Activated T-helper 2 cell treated with anti-CD3 and anti-CD28 coated beads, Interferon-gamma antibody, Interleukin-2, Interleukin-4, amounts not matched to agents 10 μg/mL and 5 μg/mL and 100 μg/mL, durations not matched to agents 14 hours and 24 hours and 36 hours (primary cell): ENCODE measurements around the gene MAP3K20. TPM values are rescaled to one million over a fixed set of nuclear protein-coding genes. Genes with fewer than 3 reads are reported as not detected.
A peak's percentile ranks its signal among the peaks of the same experiment; 100 is the strongest.

Source experiments
- DNase-seq: peaks from one replicate; pipeline ENCODE4 v3.0.0; 2021; ENCODE audit warnings: low spot score
- H3K27ac Mint-ChIP-seq: one replicate; pipeline ENCODE4 v1.8.0; 2021; ENCODE audit warnings: mixed read lengths
- H3K27me3 Mint-ChIP-seq: one replicate; pipeline ENCODE4 v1.8.0; 2021; ENCODE audit warnings: low read depth, mixed read lengths
- H3K36me3 Mint-ChIP-seq: one replicate; pipeline ENCODE4 v1.8.0; 2021; ENCODE audit warnings: low read depth, mixed read lengths
- H3K4me1 Mint-ChIP-seq: one replicate; pipeline ENCODE4 v1.8.0; 2021; ENCODE audit warnings: low read depth, mixed read lengths
- H3K4me3 Mint-ChIP-seq: one replicate; pipeline ENCODE4 v1.8.0; 2021; ENCODE audit warnings: low read depth, mild to moderate bottlenecking, moderate library complexity, mixed read lengths
- H3K9me3 Mint-ChIP-seq: one replicate; pipeline ENCODE4 v1.8.0; 2021; ENCODE audit warnings: mixed read lengths
- intact Hi-C: fragments of 100-400 bp; cut with micrococcal nuclease; formaldehyde crosslinking; loops from one replicate; pipeline ENCODE4 v1.15.1; 2023
- total RNA-seq: library from RNA; stranded (reverse); gene quantifications from 2 replicates; pipeline ENCODE4 v1.2.3, GENCODE V29; 2022

The MAP3K20 gene
- total RNA-seq, 1 donor from 2014 or later = 26.8 TPM

- H3K27ac Mint-ChIP-seq = no peak overlapping the region
- no peaks in the 10 kb centered on the region for H3K4me1 Mint-ChIP-seq
- peaks cover 51% of the 10 kb centered on the region for H3K27me3 Mint-ChIP-seq
These were observed 18.8 kb upstream of the MAP3K20 start for GRCh38 chr2:173056705-173057364.

GRCh38 chr2:173058097-173058496 lies 17.5 kb upstream of the MAP3K20 start:
- Mint-ChIP-seq H3K27me3 (peaks cover 49% of the 10 kb centered on the region), H3K27ac (no peak overlapping the region), H3K36me3 (no peaks in the 10 kb centered on the region), H3K4me1 (no peaks in the 10 kb centered on the region), H3K9me3 (no peaks in the 10 kb centered on the region), H3K4me3 (no peak overlapping the region)
- intact Hi-C loops = no loop called here
- no peak for DNase-seq

More at GRCh38 chr2:173056705-173057364, 18.8 kb upstream of the MAP3K20 start:
- H3K36me3 Mint-ChIP-seq = no peaks in the 10 kb centered on the region
- intact Hi-C loops = no loop called here
- DNase-seq = no peak
- H3K4me3 Mint-ChIP-seq = no peak overlapping the region
- no peaks in the 10 kb centered on the region for H3K9me3 Mint-ChIP-seq

DNA sequence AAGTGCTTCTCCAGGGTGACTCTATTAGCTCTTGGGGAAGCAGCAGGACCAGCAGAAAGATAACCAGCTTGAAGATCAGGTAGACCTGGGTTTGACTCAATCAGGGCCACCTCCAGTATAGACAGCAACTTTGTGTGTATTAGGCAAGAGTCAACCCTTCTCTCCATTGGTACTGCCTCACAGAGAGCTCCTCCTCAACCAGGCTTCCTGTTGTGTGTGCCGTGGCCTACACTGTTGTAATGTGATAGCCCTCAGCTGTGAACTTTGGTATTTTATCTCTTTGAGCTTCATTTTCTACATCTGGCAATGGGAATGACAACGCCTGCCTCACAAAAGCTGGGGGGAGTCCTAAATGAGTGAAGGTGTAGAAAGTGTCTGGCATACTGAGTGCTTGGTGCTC lies 17.0 kb upstream of the MAP3K20 start:
- Mint-ChIP-seq H3K27ac (no peak overlapping the region), H3K9me3 (no peaks in the 10 kb centered on the region), H3K27me3 (peaks cover 44% of the 10 kb centered on the region), H3K4me1 (no peaks in the 10 kb centered on the region), H3K36me3 (no peaks in the 10 kb centered on the region), H3K4me3 (no peak overlapping the region)
- no peak for DNase-seq
- intact Hi-C loops = no loop called here

DNA sequence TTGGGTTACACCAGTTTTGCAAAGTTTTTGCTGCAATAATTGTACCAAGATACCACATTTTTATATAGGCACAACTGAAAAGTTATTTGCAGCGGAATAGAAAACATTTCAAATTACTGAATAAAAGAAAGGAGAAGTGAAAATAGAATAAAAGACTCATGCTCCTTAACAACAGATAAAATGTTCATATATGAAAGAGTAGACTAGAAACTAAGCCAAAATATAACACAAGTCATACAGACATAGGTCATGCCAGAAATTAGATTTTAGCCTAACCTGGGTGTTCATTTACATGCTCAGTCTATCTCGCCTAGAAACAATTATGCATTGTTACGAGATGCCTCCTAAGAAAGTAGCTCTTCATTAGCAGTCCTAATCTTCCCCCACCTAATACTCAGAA lies 16.4 kb upstream of the MAP3K20 start:
- no peaks in the 10 kb centered on the region for H3K9me3 Mint-ChIP-seq
- no peaks in the 10 kb centered on the region for H3K36me3 Mint-ChIP-seq
- H3K4me1 Mint-ChIP-seq = no peaks in the 10 kb centered on the region
- intact Hi-C loops = no loop called here
- DNase-seq = no peak
- no peak overlapping the region for H3K27ac Mint-ChIP-seq
- no peak overlapping the region for H3K4me3 Mint-ChIP-seq
- peaks cover 47% of the 10 kb centered on the region for H3K27me3 Mint-ChIP-seq

DNA sequence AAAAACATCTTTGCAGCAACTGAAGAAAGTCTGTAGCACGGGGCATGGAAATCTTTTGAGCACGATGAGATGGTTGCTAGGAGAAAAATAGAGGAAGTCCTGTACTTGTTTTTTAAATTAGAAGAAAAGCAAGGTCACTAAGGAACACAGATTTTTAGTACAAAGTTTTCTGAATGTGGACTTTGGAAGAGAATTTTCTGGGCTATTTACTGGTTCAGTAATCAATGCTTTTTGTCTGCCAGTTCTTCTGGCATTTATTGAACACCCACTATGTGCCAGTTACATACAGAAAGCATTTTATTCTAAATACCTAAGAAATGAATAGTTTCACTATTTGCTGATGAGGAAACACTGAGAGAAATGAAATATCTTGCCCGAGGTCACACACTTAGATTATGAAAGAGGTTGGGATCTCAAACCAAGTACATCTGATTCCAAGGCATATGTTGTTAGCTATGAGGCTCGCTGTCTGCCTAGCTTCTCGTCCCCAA lies 15.6 kb upstream of the MAP3K20 start:
- H3K27ac Mint-ChIP-seq = no peak overlapping the region
- no peaks in the 10 kb centered on the region for H3K36me3 Mint-ChIP-seq

DNA sequence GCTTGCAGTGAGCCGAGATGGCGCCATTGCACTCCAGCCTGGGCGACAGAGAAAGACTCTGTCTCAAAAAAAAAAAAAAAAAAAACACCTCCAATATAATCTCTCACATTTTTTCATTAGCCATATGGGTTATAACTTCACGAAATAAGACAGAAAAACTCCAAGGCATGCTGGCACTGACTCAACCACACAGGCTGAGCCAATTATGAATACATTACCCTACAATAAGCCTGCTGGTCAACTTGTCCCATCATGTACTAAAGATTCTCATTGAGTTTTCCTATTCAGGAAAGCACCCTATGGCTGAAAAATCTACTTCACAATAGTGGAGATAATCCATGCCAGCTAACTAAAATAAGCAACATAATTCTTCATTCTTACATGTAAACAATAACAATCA lies 12.8 kb upstream of the MAP3K20 start:
- Mint-ChIP-seq H3K9me3 (no peaks in the 10 kb centered on the region), H3K4me1 (no peaks in the 10 kb centered on the region), H3K27me3 (peaks cover 44% of the 10 kb centered on the region), H3K36me3 (no peaks in the 10 kb centered on the region), H3K27ac (no peak overlapping the region), H3K4me3 (no peak overlapping the region)
- intact Hi-C loops = no loop called here
- no peak for DNase-seq

More for the DNA sequence above, 15.6 kb upstream of the MAP3K20 start:
- no peak for DNase-seq
- Mint-ChIP-seq H3K4me3 (no peak overlapping the region), H3K4me1 (no peaks in the 10 kb centered on the region), H3K9me3 (no peaks in the 10 kb centered on the region), H3K27me3 (peaks cover 44% of the 10 kb centered on the region)
- intact Hi-C loops = no loop called here

DNA sequence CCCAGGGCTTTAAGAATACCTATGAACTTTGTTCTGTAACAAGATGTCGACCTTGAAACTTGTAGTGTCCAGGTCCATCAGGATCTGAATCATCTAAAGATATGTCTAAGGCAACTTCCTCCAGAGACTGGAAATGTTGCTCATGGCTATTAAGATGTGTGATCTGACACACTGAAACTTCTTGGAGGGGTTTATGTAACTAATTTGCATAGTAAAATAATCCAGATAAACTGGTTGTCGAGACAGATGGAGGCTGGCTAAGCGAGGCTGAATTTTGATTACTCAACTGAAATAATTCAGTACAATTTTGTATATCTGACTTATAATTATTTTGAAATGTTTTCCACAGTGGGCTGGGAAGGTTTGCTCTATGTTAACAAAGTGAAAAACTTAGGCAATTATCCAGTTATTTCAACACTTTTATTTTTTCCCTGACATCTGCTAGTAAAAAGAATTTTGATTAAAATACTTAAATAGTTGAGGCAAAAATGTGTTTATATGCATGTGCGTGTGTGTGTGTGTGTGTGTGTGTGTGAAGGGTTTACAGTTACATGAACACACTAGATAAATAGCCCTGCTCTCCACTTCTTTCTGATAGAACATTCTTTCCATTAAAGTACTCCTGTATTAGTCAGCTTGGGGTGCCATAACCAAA lies 11.4 kb upstream of the MAP3K20 start:
- Mint-ChIP-seq H3K36me3 (no peaks in the 10 kb centered on the region), H3K9me3 (no peaks in the 10 kb centered on the region)

GRCh38 chr2:173066887-173067676 lies 8.6 kb upstream of the MAP3K20 start:
- Mint-ChIP-seq H3K27me3 (peaks cover 52% of the 10 kb centered on the region), H3K36me3 (no peaks in the 10 kb centered on the region), H3K9me3 (no peaks in the 10 kb centered on the region), H3K4me1 (no peaks in the 10 kb centered on the region), H3K27ac (no peak overlapping the region), H3K4me3 (no peak overlapping the region)
- no peak for DNase-seq
- intact Hi-C loops = no loop called here

More for the DNA sequence above, 11.4 kb upstream of the MAP3K20 start:
- intact Hi-C loops = no loop called here
- no peak overlapping the region for H3K27ac Mint-ChIP-seq
- H3K27me3 Mint-ChIP-seq = peaks cover 45% of the 10 kb centered on the region
- no peak overlapping the region for H3K4me3 Mint-ChIP-seq
- no peaks in the 10 kb centered on the region for H3K4me1 Mint-ChIP-seq
- no peak for DNase-seq

DNA sequence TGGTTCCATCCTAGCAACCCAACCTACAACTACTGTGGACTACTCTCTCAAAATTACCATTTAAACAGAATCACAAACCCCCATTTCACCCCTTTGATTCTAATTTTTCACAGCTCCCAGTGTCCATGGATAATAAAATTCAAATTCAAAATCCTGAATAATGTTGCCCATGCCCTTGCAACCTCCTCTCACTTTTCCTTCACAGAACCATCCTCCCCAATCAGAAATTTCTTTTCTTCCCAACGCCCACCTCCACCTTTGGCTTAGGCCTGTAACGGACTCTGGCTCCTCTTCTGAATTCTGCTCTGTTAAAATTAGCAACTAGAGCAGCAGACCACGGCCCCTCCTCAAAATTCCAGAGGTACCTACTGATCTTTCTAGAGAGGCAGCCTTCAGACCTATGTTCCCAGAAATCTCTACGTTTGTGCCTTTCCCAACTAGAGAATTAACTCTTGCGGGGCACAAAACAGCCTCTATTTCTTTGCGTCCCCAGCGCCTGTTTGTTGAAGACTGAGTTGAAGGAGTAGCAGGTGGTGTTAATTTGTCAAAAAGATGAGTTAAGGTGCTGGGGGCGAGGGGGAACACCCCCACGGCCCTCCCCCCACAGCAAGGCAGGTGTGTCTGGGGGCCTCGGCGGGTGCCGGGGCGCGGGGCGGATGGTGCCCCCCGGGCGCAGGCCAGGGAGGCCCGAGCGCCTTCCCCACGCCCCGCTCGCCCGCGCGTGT lies 428 bp upstream of the MAP3K20 start:
- Mint-ChIP-seq H3K36me3 (peaks cover 6% of the 10 kb centered on the region), H3K4me1 (peaks cover 29% of the 10 kb centered on the region), H3K27me3 (peaks cover 34% of the 10 kb centered on the region), H3K9me3 (no peaks in the 10 kb centered on the region), H3K27ac (peak overlapping the region; percentile 63), H3K4me3 (peak overlapping the region; percentile 76)
- intact Hi-C loops = loop anchor here (5.0 kb wide), 1 partner anchor 77 kb away; no protein-coding TSS in a partner anchor
- DNase-seq = no peak

DNA sequence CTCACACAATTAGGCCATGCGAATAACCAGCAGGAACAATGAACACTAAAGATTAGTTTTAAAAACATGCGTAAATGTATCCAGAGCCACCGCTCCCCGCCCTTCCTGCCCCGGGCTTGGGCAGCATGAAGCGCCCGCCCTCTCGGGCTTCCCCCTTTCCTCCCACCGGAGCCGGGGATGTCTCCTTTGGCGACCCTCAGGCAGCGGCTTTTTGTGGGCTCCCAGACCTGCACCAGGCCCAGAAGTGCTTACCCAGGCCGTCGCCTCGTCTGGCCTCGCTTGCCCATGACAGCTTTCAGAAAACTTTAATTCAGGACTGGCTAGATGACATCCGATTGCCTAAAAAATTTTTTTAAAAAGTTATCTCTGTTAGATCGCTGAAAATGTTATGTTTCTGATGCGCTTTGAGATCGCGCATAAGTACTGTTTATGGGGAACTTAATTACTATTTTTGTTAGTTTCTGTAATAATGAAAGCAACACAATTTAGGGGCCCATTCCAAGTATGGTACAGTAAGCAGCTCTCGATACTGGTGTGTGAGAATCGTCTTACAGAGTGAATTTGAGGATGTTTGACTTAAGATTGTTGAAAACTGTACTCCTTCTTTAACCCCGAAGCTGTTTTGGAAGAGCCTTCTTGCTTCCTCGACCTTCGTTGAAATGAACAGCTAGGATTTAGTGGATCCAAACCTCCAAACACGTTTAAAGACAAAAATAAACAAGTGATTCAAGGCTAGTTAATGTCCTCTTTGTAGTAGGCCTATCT lies 1.1 kb downstream of the MAP3K20 start:
- peak overlapping the region; percentile 75 for H3K27ac Mint-ChIP-seq
- H3K9me3 Mint-ChIP-seq = no peaks in the 10 kb centered on the region
- intact Hi-C loops = loop anchor here (1.0 to 5.0 kb wide), 3 partner anchors 56 to 134 kb away; no protein-coding TSS in a partner anchor
- DNase-seq = no peak
- H3K36me3 Mint-ChIP-seq = peaks cover 11% of the 10 kb centered on the region
- H3K27me3 Mint-ChIP-seq = peaks cover 31% of the 10 kb centered on the region
- peak overlapping the region; percentile 82 for H3K4me3 Mint-ChIP-seq
- H3K4me1 Mint-ChIP-seq = peaks cover 29% of the 10 kb centered on the region

DNA sequence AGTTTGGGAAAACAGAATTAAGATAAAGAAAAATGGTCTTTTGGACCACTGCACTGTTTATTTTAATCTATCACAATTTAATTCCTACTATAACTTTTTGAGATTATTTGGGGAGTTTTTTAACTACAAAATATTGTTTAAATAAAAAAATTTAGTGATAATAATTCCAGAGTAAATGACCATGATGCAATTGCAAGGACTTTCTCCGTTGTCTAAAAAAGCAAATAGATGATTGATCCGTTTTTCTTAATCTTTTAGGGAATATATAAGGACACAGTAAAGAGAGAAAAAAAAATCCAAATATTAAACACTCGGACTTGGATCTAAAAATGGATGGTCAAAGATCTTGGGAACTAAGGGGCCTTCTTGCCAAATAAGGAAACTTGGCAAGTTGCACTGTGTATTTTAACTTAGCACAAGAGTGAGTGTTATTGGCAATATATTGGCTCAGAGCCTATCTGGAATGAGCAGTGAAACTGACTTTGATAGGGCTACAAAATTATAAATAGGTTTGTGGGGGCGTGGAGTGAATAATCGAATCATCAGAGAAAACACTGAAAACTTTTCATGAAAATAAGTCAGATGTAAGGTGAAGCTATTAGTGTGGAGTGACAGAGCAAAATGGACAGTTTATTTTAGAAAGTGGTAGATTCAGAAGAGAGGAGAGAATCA lies 2.0 kb downstream of the MAP3K20 start:
- intact Hi-C loops = loop anchor here (2.0 to 5.0 kb wide), 2 partner anchors 55 to 75 kb away; no protein-coding TSS in a partner anchor
- no peak overlapping the region for H3K27ac Mint-ChIP-seq
- DNase-seq = no peak
- H3K36me3 Mint-ChIP-seq = peaks cover 17% of the 10 kb centered on the region
- peaks cover 29% of the 10 kb centered on the region for H3K4me1 Mint-ChIP-seq
- H3K9me3 Mint-ChIP-seq = no peaks in the 10 kb centered on the region
- peak overlapping the region; percentile 82 for H3K4me3 Mint-ChIP-seq
- H3K27me3 Mint-ChIP-seq = peaks cover 25% of the 10 kb centered on the region
